Erythroblast (primary cell): ENCODE results near the gene DIP2C.

Experiments
- GATA1 ChIP-seq: IDR thresholded peaks from 2 replicates; pipeline ENCODE4 v1.6.1; 2011; ENCODE audit warnings: low read depth, mild to moderate bottlenecking, control low read depth, low read length, moderate library complexity
- POLR2A ChIP-seq: IDR thresholded peaks from 2 replicates; pipeline ENCODE4 v1.6.1; 2011; ENCODE audit warnings: mild to moderate bottlenecking, low read length

DNA sequence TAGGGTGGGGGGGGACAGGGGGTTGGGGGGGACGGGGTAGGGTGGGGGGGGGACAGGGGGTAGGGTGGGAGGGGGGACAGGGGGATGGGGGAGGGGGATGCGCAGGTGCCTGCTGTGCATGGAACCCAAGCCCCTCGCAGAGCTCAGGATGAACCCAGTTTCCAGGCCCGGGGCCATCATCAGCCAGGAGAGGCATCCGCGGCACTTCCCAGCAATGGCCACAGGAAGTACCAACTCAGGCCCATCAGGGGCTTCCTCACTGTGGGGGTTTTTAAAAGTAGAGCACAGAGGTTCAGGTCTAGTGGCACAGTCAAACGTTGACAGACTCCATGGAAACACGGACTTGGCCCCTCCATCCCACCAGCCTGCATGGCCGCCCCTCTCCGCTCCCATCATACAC, 172.7 kb downstream of the DIP2C start:
- no peak for TF ChIP-seq POLR2A
- TF ChIP-seq GATA1, result no peak
